HL-60 (cell line): Measurements from ENCODE around the gene CFAP74.

ENCODE experiments used
- DNase-seq, 2 experiments: peaks; one replicate each; pipeline ENCODE4 v3.0.0-alpha.2; 2010 to 2020; ENCODE audit warnings: low read depth in 1 of 2, low spot score in 1 of 2
- H3K27ac ChIP-seq: fragments of 250-450 bp; sonication (Bioruptor Pico); replicated peaks from 2 replicates; pipeline ENCODE4 v1.5.1; 2020; ENCODE audit warnings: mild to moderate bottlenecking, moderate library complexity
- H3K27me3 ChIP-seq: fragments of 250-450 bp; sonication (Bioruptor Pico); 2 replicates; pipeline ENCODE4 v1.5.1; 2021; ENCODE audit warnings: mild to moderate bottlenecking, moderate library complexity; ENCODE audit not compliant: insufficient read depth, poor library complexity, severe bottlenecking
- H3K4me3 ChIP-seq: replicated peaks from 2 replicates; pipeline ENCODE4 v1.5.1; 2011; ENCODE audit warnings: mild to moderate bottlenecking, control low read depth, low read length; ENCODE audit not compliant: insufficient read depth
- CTCF ChIP-seq: IDR thresholded peaks from one replicate; pipeline ENCODE4 v1.5.1; 2011; ENCODE audit warnings: low read length, control low read depth, inconsistent platforms; ENCODE audit not compliant: insufficient read depth
- GABPA ChIP-seq: IDR thresholded peaks from 2 replicates; pipeline ENCODE4 v1.6.1; 2012; ENCODE audit warnings: low read depth
- POLR2AphosphoS5 ChIP-seq: IDR thresholded peaks from 2 replicates; pipeline ENCODE4 v1.6.1; 2012; ENCODE audit warnings: low read depth
- REST ChIP-seq: IDR thresholded peaks from 2 replicates; pipeline ENCODE4 v1.6.1; 2012; ENCODE audit warnings: low read depth; ENCODE audit not compliant: insufficient replicate concordance
- SPI1 ChIP-seq: IDR thresholded peaks from 2 replicates; pipeline ENCODE4 v1.6.1; 2012; ENCODE audit warnings: low read depth, mild to moderate bottlenecking, borderline replicate concordance

The CFAP74 gene

GRCh38 chr1:1924386-1924785, 79.2 kb downstream of the CFAP74 start:
- no peak for TF ChIP-seq GABPA
- TF ChIP-seq POLR2AphosphoS5: no peak
- no peak for TF ChIP-seq SPI1
- no peak for TF ChIP-seq CTCF
- no peak for TF ChIP-seq REST
- no peak overlapping the region for H3K4me3 ChIP-seq
- H3K27me3 ChIP-seq: peaks cover 7% of the 10 kb centered on the region
- no peak for DNase-seq
- H3K27ac ChIP-seq: no peak overlapping the region

GRCh38 chr1:1922956-1923833, 80.4 kb downstream of the CFAP74 start:
- Histone ChIP-seq H3K27ac (no peak overlapping the region), H3K27me3 (peaks cover 7% of the 10 kb centered on the region), H3K4me3 (no peak overlapping the region)
- TF ChIP-seq REST: no peak
- TF ChIP-seq SPI1: no peak
- TF ChIP-seq POLR2AphosphoS5: no peak
- no peak for TF ChIP-seq GABPA
- no peak for TF ChIP-seq CTCF
- no peak for DNase-seq

GRCh38 chr1:1922702-1922955, 81.0 kb downstream of the CFAP74 start:
- TF ChIP-seq POLR2AphosphoS5: no peak
- no peak for TF ChIP-seq GABPA
- TF ChIP-seq SPI1: no peak
- TF ChIP-seq CTCF: no peak
- no peak for TF ChIP-seq REST
- H3K27ac ChIP-seq: no peak overlapping the region
- H3K27me3 ChIP-seq: peaks cover 7% of the 10 kb centered on the region
- no peak overlapping the region for H3K4me3 ChIP-seq
- no peak for DNase-seq
